ENCODE measurements around the gene FICD.

Gene FICD

GRCh38 chr12:108502922-108503321 lies 12.2 kb upstream of the FICD start:
- no peak overlapping the region for H2AFZ ChIP-seq (ENCODE audit: low read depth, low read length)
- H3K9me3 ChIP-seq (ENCODE audit: insufficient read depth, low read length, severe bottlenecking): peaks cover 6% of the 10 kb centered on the region
- no peak overlapping the region for H3K4me2 ChIP-seq (ENCODE audit: insufficient read depth, low read length)
- TF ChIP-seq EZH2 (IDR thresholded peaks at IDR 0.05; ENCODE audit: borderline replicate concordance, low read depth, low read length, severe bottlenecking) (no peak), CTCF (IDR thresholded peaks at IDR 0.05; ENCODE audit: borderline replicate concordance, extremely low read depth, low read length, poor library complexity, severe bottlenecking) (no peak)
- no peak overlapping the region for H3K4me3 ChIP-seq (ENCODE audit: low read depth in 1 of 2, low read length in 2 of 2)
- H3K79me2 ChIP-seq (ENCODE audit: insufficient read depth, low read length): no peaks in the 10 kb centered on the region
- no peaks in the 10 kb centered on the region for H4K20me1 ChIP-seq (ENCODE audit: insufficient read depth, low read length)
- no peak overlapping the region for H3K9ac ChIP-seq (ENCODE audit: low read depth, low read length)
- no peak for ATAC-seq (ENCODE audit: insufficient read depth, low read depth)
- no peaks in the 10 kb centered on the region for H3K27me3 ChIP-seq (ENCODE audit: insufficient read depth, low read length, poor library complexity)
- H3K4me1 ChIP-seq (ENCODE audit: insufficient read depth, low read length): no peaks in the 10 kb centered on the region
- no peaks in the 10 kb centered on the region for H3K36me3 ChIP-seq (ENCODE audit: insufficient read depth, low read length)
- DNase-seq: no peak
- no peak overlapping the region for H3K27ac ChIP-seq (ENCODE audit: low read length)

- Histone ChIP-seq H3K79me2 (ENCODE audit: insufficient read depth, low read length) (no peaks in the 10 kb centered on the region), H3K9me3 (ENCODE audit: insufficient read depth, low read length, severe bottlenecking) (peaks cover 6% of the 10 kb centered on the region), H3K4me1 (ENCODE audit: insufficient read depth, low read length) (no peaks in the 10 kb centered on the region), H2AFZ (ENCODE audit: low read depth, low read length) (no peak overlapping the region), H3K27ac (ENCODE audit: low read length) (no peak overlapping the region), H3K9ac (ENCODE audit: low read depth, low read length) (no peak overlapping the region), H3K4me2 (ENCODE audit: insufficient read depth, low read length) (no peak overlapping the region), H4K20me1 (ENCODE audit: insufficient read depth, low read length) (no peaks in the 10 kb centered on the region), H3K4me3 (ENCODE audit: low read depth in 1 of 2, low read length in 2 of 2) (no peak overlapping the region), H3K27me3 (ENCODE audit: insufficient read depth, low read length, poor library complexity) (no peaks in the 10 kb centered on the region), H3K36me3 (ENCODE audit: insufficient read depth, low read length) (no peaks in the 10 kb centered on the region)
- DNase-seq (no peak), ATAC-seq (ENCODE audit: insufficient read depth, low read depth) (no peak)
- TF ChIP-seq EZH2 (IDR thresholded peaks at IDR 0.05; ENCODE audit: borderline replicate concordance, low read depth, low read length, severe bottlenecking) (no peak), CTCF (IDR thresholded peaks at IDR 0.05; ENCODE audit: borderline replicate concordance, extremely low read depth, low read length, poor library complexity, severe bottlenecking) (no peak)
These were observed 9.9 kb upstream of the FICD start for GRCh38 chr12:108505129-108505528.

- no peak overlapping the region for H3K4me2 ChIP-seq (ENCODE audit: insufficient read depth, low read length)
- ATAC-seq (ENCODE audit: insufficient read depth, low read depth): no peak
- TF ChIP-seq CTCF (IDR thresholded peaks at IDR 0.05; ENCODE audit: borderline replicate concordance, extremely low read depth, low read length, poor library complexity, severe bottlenecking): no peak
- H3K79me2 ChIP-seq (ENCODE audit: insufficient read depth, low read length): no peaks in the 10 kb centered on the region
- no peaks in the 10 kb centered on the region for H3K36me3 ChIP-seq (ENCODE audit: insufficient read depth, low read length)
- no peak overlapping the region for H2AFZ ChIP-seq (ENCODE audit: low read depth, low read length)
- no peak overlapping the region for H3K27ac ChIP-seq (ENCODE audit: low read length)
- H3K4me1 ChIP-seq (ENCODE audit: insufficient read depth, low read length): peaks cover 11% of the 10 kb centered on the region
- no peak for DNase-seq
- no peak overlapping the region for H3K4me3 ChIP-seq (ENCODE audit: low read depth in 1 of 2, low read length in 2 of 2)
- peaks cover 2% of the 10 kb centered on the region for H3K9me3 ChIP-seq (ENCODE audit: insufficient read depth, low read length, severe bottlenecking)
- no peak overlapping the region for H3K9ac ChIP-seq (ENCODE audit: low read depth, low read length)
- no peaks in the 10 kb centered on the region for H3K27me3 ChIP-seq (ENCODE audit: insufficient read depth, low read length, poor library complexity)
- no peaks in the 10 kb centered on the region for H4K20me1 ChIP-seq (ENCODE audit: insufficient read depth, low read length)
These were observed 7.0 kb upstream of the FICD start for GRCh38 chr12:108507971-108508642.
